Panc1 (cell line): Measurements from ENCODE around the gene NELFB. TPM values are rescaled to one million over a fixed set of nuclear protein-coding genes. Genes with fewer than 3 reads are reported as not detected.

Experiments
- ATAC-seq: fragments of 200-7000 bp; cut with Tn5 transposase; 2 replicates; pipeline ENCODE4 v1.9.1; 2020; ENCODE audit warnings: mild to moderate bottlenecking, moderate library complexity
- BruUV-seq: library from RNA; stranded (reverse); fragments of 400-500 nt; replicated peaks from 2 replicates; lab custom pipeline; 2021; lab: Mats Ljungman, UMichigan
- CTCF ChIA-PET: fragments of 300-600 bp; sonication (Branson Sonifier 250); formaldehyde crosslinking; loops from one replicate; lab custom pipeline; 2022; ENCODE audit warnings: antibody characterized with exemption; lab: Charles Lee
- POLR2A ChIA-PET: fragments of 300-600 bp; sonication (Branson Sonifier 250); formaldehyde crosslinking; loops from one replicate; lab custom pipeline; 2022; ENCODE audit warnings: antibody characterized with exemption; lab: Charles Lee
- DNase-seq: peaks from one replicate; pipeline ENCODE4 v3.0.0-alpha.2; 2010; ENCODE audit warnings: low read depth, low spot score
- H3K27ac ChIP-seq: 2 replicates; pipeline ENCODE4 v1.5.1; 2011; ENCODE audit warnings: mild to moderate bottlenecking, low read length, inconsistent platforms
- H3K27me3 ChIP-seq: fragments of 200-500 bp; sonication (Bioruptor generic); 2 replicates; pipeline ENCODE4 v1.6.0; 2014; ENCODE audit warnings: low read length, inconsistent platforms; ENCODE audit not compliant: control insufficient read depth, insufficient read depth
- H3K36me3 ChIP-seq: fragments of 200-500 bp; sonication (Bioruptor generic); 2 replicates; pipeline ENCODE4 v1.5.1; 2014; ENCODE audit warnings: inconsistent platforms, mild to moderate bottlenecking, low read length, moderate library complexity; ENCODE audit not compliant: control insufficient read depth, insufficient read depth
- H3K4me1 ChIP-seq: 2 replicates; pipeline ENCODE4 v1.5.1; 2011; ENCODE audit warnings: inconsistent platforms, mild to moderate bottlenecking, low read length, moderate library complexity; ENCODE audit not compliant: control insufficient read depth, insufficient read depth
- H3K4me3 ChIP-seq, 2 experiments: 2 replicates each; pipeline ENCODE4 v1.5.1; 2011 to 2012; ENCODE audit warnings: low read depth in 2 of 2, low read length in 2 of 2, mild to moderate bottlenecking in 2 of 2, inconsistent platforms in 1 of 2, moderate library complexity in 1 of 2
- H3K9me3 ChIP-seq: fragments of 200-500 bp; sonication (Bioruptor generic); 2 replicates; pipeline ENCODE4 v1.5.1; 2014; ENCODE audit warnings: low read depth, mild to moderate bottlenecking, inconsistent platforms, low read length, moderate library complexity; ENCODE audit not compliant: control insufficient read depth, insufficient read depth
- CTCF ChIP-seq: fragments of 450-650 bp; IDR thresholded peaks from 2 replicates; pipeline ENCODE4 v1.5.1; 2017; ENCODE audit warnings: mild to moderate bottlenecking
- POLR2AphosphoS5 ChIP-seq: IDR thresholded peaks from 2 replicates; pipeline ENCODE4 v1.6.1; 2012; ENCODE audit warnings: mild to moderate bottlenecking, low read depth, low read length, moderate library complexity
- SIN3A ChIP-seq: IDR thresholded peaks from 2 replicates; pipeline ENCODE4 v1.6.1; 2012; ENCODE audit warnings: low read depth, mild to moderate bottlenecking, low read length, moderate library complexity, borderline replicate concordance; ENCODE audit not compliant: insufficient read depth
- TCF7L2 ChIP-seq: IDR thresholded peaks from 2 replicates; pipeline ENCODE4 v1.6.1; 2011; ENCODE audit warnings: mild to moderate bottlenecking, low read depth, low read length, inconsistent platforms
- in situ Hi-C: cut with HindIII; loops from 2 replicates; pipeline ENCODE4 v1.10.0; 2016; ENCODE audit warnings: low sequenced_read_pairs, low pct_unique_long_range_greater_than_20kb
- intact Hi-C: fragments of 100-400 bp; cut with micrococcal nuclease; formaldehyde crosslinking; loops from one replicate; pipeline ENCODE4 v1.10.0; 2022; ENCODE audit not compliant: unreplicated experiment
- total RNA-seq: library from RNA; stranded (reverse); gene quantifications from one replicate; pipeline ENCODE4 v1.2.1, GENCODE V29; 2021; ENCODE audit not compliant: unreplicated experiment
- TF ChIP-seq, protein P1 (sequence below), 2 experiments: IDR thresholded peaks; 2 replicates each; pipeline ENCODE4 v1.6.1; 2011 to 2012; ENCODE audit warnings: low read depth in 2 of 2, control low read depth in 1 of 2, low read length in 1 of 2, mild to moderate bottlenecking in 1 of 2, moderate library complexity in 1 of 2; ENCODE audit not compliant: insufficient read depth in 1 of 2

Gene NELFB
- total RNA-seq, 1 experiment from 2014 or later: 62.4 TPM

- intact Hi-C loops: no loop called here
- no peak for ATAC-seq
Measured at GRCh38 chr9:137245450-137246421, 9.4 kb upstream of the NELFB start.

GRCh38 chr9:137247135-137247915 lies 7.8 kb upstream of the NELFB start:
- no peak for ATAC-seq
- intact Hi-C loops: no loop called here
- no peaks in the 10 kb centered on the region for H3K36me3 ChIP-seq
- in situ Hi-C loops: no loop called here
- CTCF ChIA-PET: interaction anchor here (0.6 kb wide), 1 partner anchor 136 kb away, joined by 3 read pairs; no protein-coding TSS in a partner anchor
- peaks cover 16% of the 10 kb centered on the region for H3K4me1 ChIP-seq
- BruUV-seq: no TSS peak
- POLR2A ChIA-PET: interaction anchor here (0.6 kb wide), 1 partner anchor 117 kb away, joined by 10 read pairs; no protein-coding TSS in a partner anchor
- no peak for DNase-seq
- TF ChIP-seq SIN3A (no peak), TCF7L2 (no peak), POLR2AphosphoS5 (no peak), CTCF (no peak)
- TF ChIP-seq, protein P1, sequence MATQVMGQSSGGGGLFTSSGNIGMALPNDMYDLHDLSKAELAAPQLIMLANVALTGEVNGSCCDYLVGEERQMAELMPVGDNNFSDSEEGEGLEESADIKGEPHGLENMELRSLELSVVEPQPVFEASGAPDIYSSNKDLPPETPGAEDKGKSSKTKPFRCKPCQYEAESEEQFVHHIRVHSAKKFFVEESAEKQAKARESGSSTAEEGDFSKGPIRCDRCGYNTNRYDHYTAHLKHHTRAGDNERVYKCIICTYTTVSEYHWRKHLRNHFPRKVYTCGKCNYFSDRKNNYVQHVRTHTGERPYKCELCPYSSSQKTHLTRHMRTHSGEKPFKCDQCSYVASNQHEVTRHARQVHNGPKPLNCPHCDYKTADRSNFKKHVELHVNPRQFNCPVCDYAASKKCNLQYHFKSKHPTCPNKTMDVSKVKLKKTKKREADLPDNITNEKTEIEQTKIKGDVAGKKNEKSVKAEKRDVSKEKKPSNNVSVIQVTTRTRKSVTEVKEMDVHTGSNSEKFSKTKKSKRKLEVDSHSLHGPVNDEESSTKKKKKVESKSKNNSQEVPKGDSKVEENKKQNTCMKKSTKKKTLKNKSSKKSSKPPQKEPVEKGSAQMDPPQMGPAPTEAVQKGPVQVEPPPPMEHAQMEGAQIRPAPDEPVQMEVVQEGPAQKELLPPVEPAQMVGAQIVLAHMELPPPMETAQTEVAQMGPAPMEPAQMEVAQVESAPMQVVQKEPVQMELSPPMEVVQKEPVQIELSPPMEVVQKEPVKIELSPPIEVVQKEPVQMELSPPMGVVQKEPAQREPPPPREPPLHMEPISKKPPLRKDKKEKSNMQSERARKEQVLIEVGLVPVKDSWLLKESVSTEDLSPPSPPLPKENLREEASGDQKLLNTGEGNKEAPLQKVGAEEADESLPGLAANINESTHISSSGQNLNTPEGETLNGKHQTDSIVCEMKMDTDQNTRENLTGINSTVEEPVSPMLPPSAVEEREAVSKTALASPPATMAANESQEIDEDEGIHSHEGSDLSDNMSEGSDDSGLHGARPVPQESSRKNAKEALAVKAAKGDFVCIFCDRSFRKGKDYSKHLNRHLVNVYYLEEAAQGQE (IDR thresholded peaks at IDR 0.05; ENCODE audit: insufficient read depth in 1 of 2, low read depth in 2 of 2, low read length in 1 of 2): no peak
- H3K4me3 ChIP-seq: no peak overlapping the region
- no peak overlapping the region for H3K27ac ChIP-seq
- H3K27me3 ChIP-seq: no peaks in the 10 kb centered on the region
- no peaks in the 10 kb centered on the region for H3K9me3 ChIP-seq

More at GRCh38 chr9:137245450-137246421, 9.4 kb upstream of the NELFB start:
- ChIA-PET CTCF (no interaction called here), POLR2A (no interaction called here)
- no peak for TF ChIP-seq POLR2AphosphoS5
- no peak for TF ChIP-seq SIN3A
- no peak for TF ChIP-seq CTCF
- TF ChIP-seq, protein P1 (IDR thresholded peaks at IDR 0.05; ENCODE audit: insufficient read depth in 1 of 2, low read depth in 2 of 2, low read length in 1 of 2): no peak
- no peak for TF ChIP-seq TCF7L2
- no peaks in the 10 kb centered on the region for H3K9me3 ChIP-seq
- no peak overlapping the region for H3K27ac ChIP-seq
- H3K27me3 ChIP-seq: no peaks in the 10 kb centered on the region
- H3K36me3 ChIP-seq: peaks cover 4% of the 10 kb centered on the region
- no TSS peak for BruUV-seq
- H3K4me1 ChIP-seq: peaks cover 16% of the 10 kb centered on the region
- in situ Hi-C loops: no loop called here
- no peak overlapping the region for H3K4me3 ChIP-seq
- no peak for DNase-seq
